Upper lobe of left lung (tissue), 6 donors: ENCODE results near the gene NSMF. TPM values are rescaled to one million over a fixed set of nuclear protein-coding genes. Genes with fewer than 3 reads are reported as not detected.
A peak's percentile ranks its signal among the peaks of the same experiment; 100 is the strongest.
"Not testable (repeated sequence)": the region's sequence is repeated elsewhere in the genome, so short reads cannot be mapped to it uniquely, and the experiment has no call there.

Experiments
- ATAC-seq, 2 donors: fragments of 200-7000 bp; cut with Tn5 transposase; one replicate each; pipeline ENCODE4 v1.9.1; 2022; ENCODE audit warnings: mild to moderate bottlenecking in 2 of 2, moderate library complexity in 2 of 2; ENCODE audit not compliant: low FRiP score in 2 of 2
- DNase-seq, 2 donors: peaks; one replicate each; pipeline ENCODE4 v3.0.0-alpha.2; 2019 to 2020
- H3K27ac ChIP-seq, 4 donors: fragments of 200-600 bp; sonication (generic); one replicate each; pipeline ENCODE4 v1.5.1; 2016 to 2019
- H3K27me3 ChIP-seq, 4 donors: fragments of 200-600 bp; sonication (generic); one replicate each; pipeline ENCODE4 v1.5.1; 2017 to 2019
- H3K36me3 ChIP-seq, 4 donors: fragments of 200-600 bp; sonication (generic); one replicate each; pipeline ENCODE4 v1.5.1; 2016 to 2019
- H3K4me1 ChIP-seq, 4 donors: fragments of 200-600 bp; sonication (generic); one replicate each; pipeline ENCODE4 v1.5.1; 2018 to 2019
- H3K4me3 ChIP-seq, 4 donors: fragments of 200-600 bp; sonication (generic); one replicate each; pipeline ENCODE4 v1.5.1; 2017 to 2019; ENCODE audit warnings: mild to moderate bottlenecking in 2 of 4, moderate library complexity in 1 of 4
- H3K9me3 ChIP-seq, 4 donors: fragments of 200-600 bp; sonication (generic); one replicate each; pipeline ENCODE4 v1.5.1; 2018 to 2019
- EP300 ChIP-seq, 4 donors: sonication (generic); formaldehyde crosslinking; IDR thresholded peaks; one replicate each; pipeline ENCODE4 v1.5.1; 2017; ENCODE audit warnings: antibody characterized with exemption in 4 of 4, control low read depth in 2 of 4
- POLR2A ChIP-seq, 4 donors: fragments of 450-650 bp; IDR thresholded peaks; one replicate each; pipeline ENCODE4 v1.5.1; 2016 to 2017; ENCODE audit warnings: antibody characterized with exemption in 4 of 4, mild to moderate bottlenecking in 2 of 4
- POLR2AphosphoS5 ChIP-seq, 2 donors: sonication (generic); formaldehyde crosslinking; IDR thresholded peaks; one replicate each; pipeline ENCODE4 v1.5.1; 2017; ENCODE audit warnings: antibody characterized with exemption in 2 of 2
- WGBS, 2 donors: methylation state at CpG; one replicate each; pipeline ENCODE4 v1.1.5; 2017 to 2018; 5-methylcytosine and 5-hydroxymethylcytosine counted together
- total RNA-seq, 6 donors: library from RNA; depleted of rRNA in 4 of 6; stranded (reverse); fragments of >200 nt in 4 of 6; gene quantifications; one replicate each; pipeline versions ENCODE4 v1.1.0 to v1.2.1, GENCODE V29; 2016 to 2021
- TF ChIP-seq, protein P1 (sequence below), 6 experiments: fragments of 450-650 bp in 4 of 6; fragments of 200-600 bp in 2 of 6; sonication (generic) in 2 of 6; IDR thresholded peaks; one replicate each; pipeline ENCODE4 v1.5.1; 2016 to 2019; ENCODE audit warnings: antibody characterized with exemption in 6 of 6
- donor health status: DM: no; HTN: no; CAD: no; lungs with moderate emphysema.
- donor health status: DM: no; HTN: yes; CAD: no; lungs with severe emphysema.

NSMF gene
- total RNA-seq, 6 donors from 2014 or later, result 20.4 to 57.6 (median 25.9) TPM

DNA sequence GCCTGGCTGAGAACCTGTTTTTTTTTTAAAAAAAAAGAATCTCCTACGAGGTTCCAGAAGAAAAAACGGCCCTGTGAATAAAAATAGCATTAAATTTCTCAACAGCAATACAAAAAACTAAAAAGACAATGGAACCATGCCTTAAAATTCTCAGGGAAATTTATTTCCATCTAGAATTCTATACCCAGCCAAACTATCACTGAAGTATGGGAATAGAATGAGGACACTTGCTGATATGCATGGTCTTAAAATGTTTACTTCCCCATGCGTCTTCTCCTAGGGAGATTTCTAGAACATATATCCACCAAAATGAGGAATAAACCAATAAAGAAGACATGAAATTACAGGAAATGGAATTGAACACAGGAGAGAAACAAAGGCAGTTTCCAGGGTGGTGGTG, 16.5 kb upstream of the NSMF start:
- no peak for ATAC-seq
- 83 to 94% methylated on average over 3 of the region's 3 CpGs for WGBS, 2 donors

GRCh38 chr9:137474271-137474670, 15.1 kb upstream of the NSMF start:
- DNase-seq, result peak in 1 of 2 donors; percentile 49
- Histone ChIP-seq H3K4me1 (no peaks in the 10 kb centered on the region), H3K9me3 (peaks cover 7 to 17% (median 10%) of the 10 kb centered on the region in 4 donors), H3K27ac (no peak overlapping the region), H3K4me3 (no peak overlapping the region), H3K36me3 (no peaks in the 10 kb centered on the region), H3K27me3 (no peaks in the 10 kb centered on the region)
- no peak for TF ChIP-seq POLR2AphosphoS5 (IDR thresholded peaks at IDR 0.05)
- no peak for TF ChIP-seq POLR2A (IDR thresholded peaks at IDR 0.05)
- TF ChIP-seq EP300 (IDR thresholded peaks at IDR 0.05), result no peak
- TF ChIP-seq, protein P1, sequence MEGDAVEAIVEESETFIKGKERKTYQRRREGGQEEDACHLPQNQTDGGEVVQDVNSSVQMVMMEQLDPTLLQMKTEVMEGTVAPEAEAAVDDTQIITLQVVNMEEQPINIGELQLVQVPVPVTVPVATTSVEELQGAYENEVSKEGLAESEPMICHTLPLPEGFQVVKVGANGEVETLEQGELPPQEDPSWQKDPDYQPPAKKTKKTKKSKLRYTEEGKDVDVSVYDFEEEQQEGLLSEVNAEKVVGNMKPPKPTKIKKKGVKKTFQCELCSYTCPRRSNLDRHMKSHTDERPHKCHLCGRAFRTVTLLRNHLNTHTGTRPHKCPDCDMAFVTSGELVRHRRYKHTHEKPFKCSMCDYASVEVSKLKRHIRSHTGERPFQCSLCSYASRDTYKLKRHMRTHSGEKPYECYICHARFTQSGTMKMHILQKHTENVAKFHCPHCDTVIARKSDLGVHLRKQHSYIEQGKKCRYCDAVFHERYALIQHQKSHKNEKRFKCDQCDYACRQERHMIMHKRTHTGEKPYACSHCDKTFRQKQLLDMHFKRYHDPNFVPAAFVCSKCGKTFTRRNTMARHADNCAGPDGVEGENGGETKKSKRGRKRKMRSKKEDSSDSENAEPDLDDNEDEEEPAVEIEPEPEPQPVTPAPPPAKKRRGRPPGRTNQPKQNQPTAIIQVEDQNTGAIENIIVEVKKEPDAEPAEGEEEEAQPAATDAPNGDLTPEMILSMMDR (IDR thresholded peaks at IDR 0.05), result no peak
- no peak for ATAC-seq
- WGBS, 2 donors, result 92 to 95% methylated on average over 18 of the region's 18 CpGs

More for the DNA sequence above, 16.5 kb upstream of the NSMF start:
- H3K9me3 ChIP-seq, result peaks cover 7 to 17% (median 10%) of the 10 kb centered on the region in 4 donors
- no peaks in the 10 kb centered on the region for H3K4me1 ChIP-seq
- no peak overlapping the region for H3K27ac ChIP-seq
- H3K4me3 ChIP-seq, result no peak overlapping the region
- no peak for DNase-seq
- TF ChIP-seq EP300 (IDR thresholded peaks at IDR 0.05) (no peak), POLR2A (IDR thresholded peaks at IDR 0.05) (no peak), POLR2AphosphoS5 (IDR thresholded peaks at IDR 0.05) (no peak)
- TF ChIP-seq, protein P1 (IDR thresholded peaks at IDR 0.05), result no peak
- H3K36me3 ChIP-seq, result no peaks in the 10 kb centered on the region
- H3K27me3 ChIP-seq, result no peaks in the 10 kb centered on the region

GRCh38 chr9:137470785-137471184, 11.7 kb upstream of the NSMF start:
- Histone ChIP-seq H3K4me3 (no peak overlapping the region), H3K36me3 (no peaks in the 10 kb centered on the region), H3K4me1 (no peaks in the 10 kb centered on the region), H3K27me3 (no peaks in the 10 kb centered on the region), H3K9me3 (peaks cover 3 to 9% (median 9%) of the 10 kb centered on the region in 4 donors), H3K27ac (no peak overlapping the region)
- DNase-seq, result peak in 1 of 2 donors; percentile 17
- no peak for TF ChIP-seq POLR2AphosphoS5 (IDR thresholded peaks at IDR 0.05)
- no peak for TF ChIP-seq POLR2A (IDR thresholded peaks at IDR 0.05)
- TF ChIP-seq, protein P1 (IDR thresholded peaks at IDR 0.05), result no peak
- TF ChIP-seq EP300 (IDR thresholded peaks at IDR 0.05), result no peak
- WGBS, 2 donors, result 62 to 63% methylated on average over 7 of the region's 7 CpGs
- ATAC-seq, result no peak

GRCh38 chr9:137467896-137468295, 8.8 kb upstream of the NSMF start:
- Histone ChIP-seq H3K27ac (no peak overlapping the region), H3K27me3 (no peaks in the 10 kb centered on the region), H3K36me3 (no peaks in the 10 kb centered on the region), H3K4me1 (no peaks in the 10 kb centered on the region), H3K4me3 (no peak overlapping the region), H3K9me3 (no peaks in the 10 kb centered on the region)
- ATAC-seq, result no peak
- 99 to 100% methylated on average over 7 of the region's 7 CpGs for WGBS, 2 donors
- TF ChIP-seq, protein P1 (IDR thresholded peaks at IDR 0.05), result no peak
- no peak for TF ChIP-seq POLR2A (IDR thresholded peaks at IDR 0.05)
- no peak for TF ChIP-seq EP300 (IDR thresholded peaks at IDR 0.05)
- TF ChIP-seq POLR2AphosphoS5 (IDR thresholded peaks at IDR 0.05), result no peak
- DNase-seq, result peak in 1 of 2 donors; percentile 35

GRCh38 chr9:137467161-137467581, 8.0 kb upstream of the NSMF start:
- no peaks in the 10 kb centered on the region for H3K36me3 ChIP-seq
- TF ChIP-seq POLR2AphosphoS5 (IDR thresholded peaks at IDR 0.05) (no peak), EP300 (IDR thresholded peaks at IDR 0.05) (no peak), POLR2A (IDR thresholded peaks at IDR 0.05) (no peak)
- TF ChIP-seq, protein P1 (IDR thresholded peaks at IDR 0.05), result no peak
- 91 to 100% methylated on average over 1 to 16 of the region's 16 CpGs for WGBS, 2 donors
- H3K27ac ChIP-seq, result no peak overlapping the region
- peaks cover 0 to 1% (median 0%) of the 10 kb centered on the region in 4 donors for H3K4me1 ChIP-seq
- H3K9me3 ChIP-seq, result no peaks in the 10 kb centered on the region
- ATAC-seq (no peak), DNase-seq (peak in 1 of 2 donors; percentile 61)
- no peak overlapping the region for H3K4me3 ChIP-seq
- H3K27me3 ChIP-seq, result no peaks in the 10 kb centered on the region

GRCh38 chr9:137466389-137467085, 7.4 kb upstream of the NSMF start:
- H3K36me3 ChIP-seq, H3K4me1 ChIP-seq, ATAC-seq, H3K27ac ChIP-seq, H3K9me3 ChIP-seq, H3K27me3 ChIP-seq, H3K4me3 ChIP-seq: not testable (repeated sequence)
- peak in 1 of 2 donors; percentile 58 for DNase-seq
- 86 to 89% methylated on average over 35 of the region's 35 CpGs for WGBS, 2 donors
